NCI-H345 (cell line): ENCODE results near the gene RTN4R.
"Not testable (repeated sequence)": the region's sequence is repeated elsewhere in the genome, so short reads cannot be mapped to it uniquely, and the experiment has no call there.

Source experiments
- DNase-seq: peaks from one replicate; lab custom pipeline; 2025; lab: John Stamatoyannopoulos, UW

Gene RTN4R

GRCh38 chr22:20271114-20271994, 3.2 kb upstream of the RTN4R start:
- DNase-seq = no peak

GRCh38 chr22:20270190-20271113, 2.3 kb upstream of the RTN4R start:
- DNase-seq = not testable (repeated sequence)

GRCh38 chr22:20269673-20270072, 1.6 kb upstream of the RTN4R start:
- not testable (repeated sequence) for DNase-seq

GRCh38 chr22:20269201-20269600, 1.1 kb upstream of the RTN4R start:
- DNase-seq = not testable (repeated sequence)

GRCh38 chr22:20267441-20268278, 458 bp downstream of the RTN4R start:
- no peak for DNase-seq

DNA sequence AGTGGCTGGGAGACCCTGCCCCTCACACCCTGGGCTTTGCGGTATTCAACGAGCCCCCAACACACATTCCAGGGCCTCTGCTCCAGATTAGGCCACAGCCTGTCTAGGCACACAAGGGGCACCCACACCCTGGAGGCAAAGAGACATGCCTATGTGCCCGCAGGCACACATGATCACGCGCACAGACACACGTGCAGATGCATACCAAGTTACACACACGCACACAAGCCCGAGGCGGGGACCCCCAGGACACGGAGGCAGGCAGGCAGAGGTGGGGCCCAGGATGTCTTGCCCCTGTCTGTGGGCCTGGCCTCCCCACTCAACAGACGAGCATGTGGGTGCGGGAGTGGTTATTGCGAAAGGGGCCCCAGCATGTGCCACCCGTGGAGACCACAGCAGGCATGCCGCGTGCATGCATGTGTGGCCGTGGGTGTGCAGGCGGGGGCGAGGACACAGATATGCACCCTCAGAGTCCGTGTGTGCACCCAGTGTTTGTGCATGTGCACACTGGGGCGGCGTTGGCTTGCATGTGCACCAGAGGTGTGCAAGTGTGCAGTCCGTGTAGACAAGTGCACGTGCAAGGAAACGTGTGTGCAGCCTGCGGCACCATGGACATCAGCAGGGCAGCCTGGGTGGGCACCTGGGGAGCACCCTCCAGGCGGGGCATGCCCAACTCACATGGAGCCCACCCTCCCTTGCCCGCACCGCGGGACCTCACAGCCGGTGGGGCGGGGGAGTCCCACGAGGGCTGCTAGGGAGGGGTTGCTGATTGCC, 1.3 kb downstream of the RTN4R start:
- not testable (repeated sequence) for DNase-seq

DNA sequence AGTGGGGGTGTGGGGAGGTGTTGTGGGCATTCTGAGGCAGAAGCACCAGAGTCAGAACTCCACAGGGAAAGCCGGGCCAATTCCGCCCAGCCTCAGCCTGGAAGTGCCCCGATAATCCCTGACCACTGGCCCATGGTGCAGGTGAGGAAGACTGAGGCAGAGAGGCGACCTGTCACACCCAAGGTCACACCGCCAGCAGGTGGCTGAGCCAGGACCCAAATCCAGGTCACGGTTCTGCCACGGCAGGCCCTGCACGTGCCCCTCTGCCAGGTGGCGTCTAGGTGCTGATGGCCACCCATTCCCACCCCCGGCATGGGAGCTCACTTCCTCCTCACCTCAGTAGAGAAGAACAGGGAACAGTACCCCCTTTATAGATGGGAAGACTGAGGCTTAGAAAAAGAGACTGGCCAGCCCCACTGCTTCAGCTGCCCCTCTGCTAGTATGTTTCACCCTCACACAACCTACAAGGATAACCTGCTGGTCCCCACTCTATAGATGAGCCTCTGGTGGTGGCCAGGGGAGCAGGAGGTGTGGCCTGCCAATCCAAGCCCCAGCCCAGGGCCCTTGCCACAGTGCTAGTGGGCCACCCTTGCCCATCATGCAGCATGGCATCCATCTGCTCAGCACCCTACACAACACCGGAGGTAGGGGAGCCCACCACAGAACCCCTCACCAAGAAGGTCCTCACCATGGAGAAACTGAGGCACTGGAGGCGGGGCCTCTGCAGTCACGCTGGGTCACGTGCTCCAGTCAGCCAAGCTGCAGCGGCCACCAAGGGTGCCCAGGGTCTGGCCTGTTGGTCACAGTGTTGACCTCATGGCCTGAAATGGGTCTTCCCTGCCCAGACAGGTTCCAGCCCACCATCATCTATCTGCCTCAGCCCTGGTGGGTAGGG, 2.1 kb downstream of the RTN4R start:
- DNase-seq = not testable (repeated sequence)

DNA sequence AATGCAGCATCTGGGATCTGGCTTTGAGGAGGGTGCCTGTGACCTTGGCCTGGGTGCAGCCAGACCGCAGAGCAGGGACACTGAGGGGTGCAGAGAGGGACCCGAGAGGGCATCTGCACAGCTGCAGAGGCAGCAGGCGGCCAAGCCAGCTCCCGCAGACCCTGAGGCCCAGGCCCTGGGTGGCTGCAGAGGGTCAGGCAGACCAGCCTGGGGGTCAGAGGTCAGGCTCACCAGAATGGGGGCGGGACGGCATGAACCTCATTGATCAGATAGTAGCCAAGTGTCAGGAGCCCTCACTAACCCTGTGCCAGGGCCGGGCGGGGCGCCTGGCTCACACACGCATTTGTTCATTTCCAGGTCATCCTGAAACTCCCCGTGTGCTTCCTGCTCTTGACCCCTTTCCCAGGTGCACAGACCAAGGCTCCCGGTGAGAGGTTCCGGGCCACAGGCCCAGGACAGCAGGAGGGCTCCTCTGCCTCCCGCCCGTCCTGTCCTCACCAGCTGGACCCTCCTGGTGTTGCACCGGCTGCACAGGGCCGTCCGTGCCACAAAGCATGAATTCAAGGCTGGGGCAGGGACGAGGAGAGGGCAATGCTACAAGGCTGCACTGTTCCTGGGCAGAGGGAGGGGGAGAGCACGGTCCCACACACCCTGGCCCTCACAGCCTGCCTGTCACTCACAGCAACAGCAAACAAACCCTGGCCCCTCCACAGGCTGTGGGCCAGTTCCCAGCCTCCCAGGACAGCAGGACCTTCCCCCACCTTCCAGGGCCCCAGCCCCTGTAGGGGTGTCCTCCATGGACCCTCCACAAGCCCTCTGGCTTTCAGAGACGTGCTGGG, 3.3 kb downstream of the RTN4R start:
- DNase-seq = no peak

- DNase-seq = not testable (repeated sequence)
Observed at GRCh38 chr22:20263404-20264281, 4.5 kb downstream of the RTN4R start.

DNA sequence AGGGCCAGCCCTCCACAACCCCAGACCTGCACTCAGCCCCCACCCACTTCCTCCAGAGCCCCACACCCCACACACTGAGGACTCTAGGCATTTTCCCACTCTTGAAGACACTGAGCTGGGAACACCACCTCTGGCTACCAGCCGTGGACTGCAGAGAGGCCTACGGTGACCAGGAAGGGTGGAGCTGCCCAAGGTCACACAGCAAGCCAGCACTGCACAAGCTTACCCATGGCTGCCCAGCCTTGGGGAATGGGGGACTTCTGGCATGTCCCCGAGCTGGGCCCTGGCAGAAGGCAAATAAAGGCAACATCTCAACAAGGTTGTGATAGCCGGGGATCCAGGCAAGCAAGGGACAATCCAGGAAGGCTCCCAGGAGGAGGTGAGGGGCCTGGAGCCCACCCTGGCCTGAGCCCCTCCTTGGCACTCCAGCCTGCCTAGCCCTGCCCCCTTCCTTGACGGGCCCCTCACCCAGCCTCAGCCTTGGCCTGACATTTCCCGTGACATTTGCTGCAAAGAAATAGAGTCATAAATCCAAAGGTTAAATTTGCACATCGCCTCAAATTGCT, 5.5 kb downstream of the RTN4R start:
- no peak for DNase-seq

GRCh38 chr22:20261848-20262581, 6.1 kb downstream of the RTN4R start:
- DNase-seq = no peak

- DNase-seq = no peak
Observed at GRCh38 chr22:20260071-20260765, 7.9 kb downstream of the RTN4R start.

- DNase-seq = no peak
Observed at GRCh38 chr22:20259327-20259688, 8.8 kb downstream of the RTN4R start.

DNA sequence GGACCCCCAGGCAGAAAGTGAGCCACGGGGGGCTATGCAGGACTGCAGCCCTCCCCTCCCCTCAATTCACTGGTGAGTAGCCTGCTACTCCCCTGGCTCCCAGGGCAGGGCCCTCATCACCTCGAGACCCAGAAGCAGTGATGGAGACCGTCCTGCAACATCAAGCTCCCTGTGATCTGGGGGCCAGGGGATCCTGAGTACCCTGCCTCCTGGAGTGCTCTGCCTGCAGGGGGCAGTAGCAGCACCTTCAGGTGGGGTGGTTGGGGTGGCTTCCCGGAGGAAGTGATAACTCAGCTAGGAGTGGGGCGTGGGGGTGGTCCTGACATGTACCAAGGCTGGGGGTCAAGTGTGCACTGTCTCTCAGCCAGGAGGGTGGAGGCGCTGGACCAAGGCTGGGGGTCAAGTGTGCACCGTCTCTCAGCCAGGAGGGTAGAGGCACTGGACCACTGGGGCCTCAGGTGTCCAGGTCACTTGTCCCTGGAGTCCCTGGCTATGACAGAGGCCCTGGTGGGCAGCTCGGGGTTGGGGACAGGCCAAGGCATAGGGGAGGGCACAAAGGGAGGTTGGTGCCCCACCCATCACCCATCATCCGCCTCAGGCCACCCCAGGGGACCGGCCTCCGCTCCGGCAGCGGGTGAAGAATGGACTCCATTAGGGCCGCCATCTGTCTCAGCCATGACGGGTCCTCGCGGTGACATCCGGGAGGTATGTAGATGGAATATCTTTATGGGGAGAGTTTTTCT, 9.4 kb downstream of the RTN4R start:
- no peak for DNase-seq

GRCh38 chr22:20258021-20258299, 10.2 kb downstream of the RTN4R start:
- no peak for DNase-seq
